GM12875 (cell line): Measurements from ENCODE around the gene HLA-DQB2.

Experiments
- H3K4me3 ChIP-seq: one replicate; pipeline ENCODE4 v1.5.1; 2011; ENCODE audit warnings: low read depth, low read length, control low read depth
- CTCF ChIP-seq: IDR thresholded peaks from 2 replicates; pipeline ENCODE4 v1.5.1; 2011; ENCODE audit warnings: low read depth, mild to moderate bottlenecking, control low read depth, inconsistent platforms, low read length, moderate library complexity, borderline replicate concordance; ENCODE audit not compliant: insufficient read depth

HLA-DQB2 gene

GRCh38 chr6:32716396-32716795, 46.9 kb downstream of the HLA-DQB2 start:
- H3K4me3 ChIP-seq = no peak overlapping the region
- no peak for TF ChIP-seq CTCF

GRCh38 chr6:32713241-32713640, 50.1 kb downstream of the HLA-DQB2 start:
- TF ChIP-seq CTCF = no peak
- H3K4me3 ChIP-seq = no peak overlapping the region

GRCh38 chr6:32709625-32710024, 53.7 kb downstream of the HLA-DQB2 start:
- TF ChIP-seq CTCF = no peak

More at GRCh38 chr6:32709625-32710024, 53.7 kb downstream of the HLA-DQB2 start:
- H3K4me3 ChIP-seq = no peak overlapping the region
